Ishikawa (cell line): ENCODE measurements around the gene MYO7A.

Experiments used
- CEBPB ChIP-seq: IDR thresholded peaks from 2 replicates; pipeline ENCODE4 v1.6.1; 2012
- CREB1 ChIP-seq: IDR thresholded peaks from 2 replicates; pipeline ENCODE4 v1.6.1; 2012; ENCODE audit warnings: low read depth
- FOXM1 ChIP-seq: IDR thresholded peaks from 2 replicates; pipeline ENCODE4 v1.6.1; 2012; ENCODE audit warnings: low read depth, borderline replicate concordance
- RAD21 ChIP-seq: IDR thresholded peaks from 2 replicates; pipeline ENCODE4 v1.6.1; 2012; ENCODE audit warnings: low read depth
- TCF12 ChIP-seq: IDR thresholded peaks from 2 replicates; pipeline ENCODE4 v1.6.1; 2012; ENCODE audit warnings: low read depth
- ZBTB7A ChIP-seq: IDR thresholded peaks from 2 replicates; pipeline ENCODE4 v1.6.1; 2012; ENCODE audit warnings: low read depth
- TF ChIP-seq, protein P1 (sequence below): IDR thresholded peaks from 2 replicates; pipeline ENCODE4 v1.6.1; 2012
- TF ChIP-seq, protein P2 (sequence below): IDR thresholded peaks from 2 replicates; pipeline ENCODE4 v1.6.1; 2012
- TF ChIP-seq, protein P3 (sequence below): IDR thresholded peaks from 2 replicates; pipeline ENCODE4 v1.6.1; 2012; ENCODE audit warnings: low read depth, mild to moderate bottlenecking

DNA sequence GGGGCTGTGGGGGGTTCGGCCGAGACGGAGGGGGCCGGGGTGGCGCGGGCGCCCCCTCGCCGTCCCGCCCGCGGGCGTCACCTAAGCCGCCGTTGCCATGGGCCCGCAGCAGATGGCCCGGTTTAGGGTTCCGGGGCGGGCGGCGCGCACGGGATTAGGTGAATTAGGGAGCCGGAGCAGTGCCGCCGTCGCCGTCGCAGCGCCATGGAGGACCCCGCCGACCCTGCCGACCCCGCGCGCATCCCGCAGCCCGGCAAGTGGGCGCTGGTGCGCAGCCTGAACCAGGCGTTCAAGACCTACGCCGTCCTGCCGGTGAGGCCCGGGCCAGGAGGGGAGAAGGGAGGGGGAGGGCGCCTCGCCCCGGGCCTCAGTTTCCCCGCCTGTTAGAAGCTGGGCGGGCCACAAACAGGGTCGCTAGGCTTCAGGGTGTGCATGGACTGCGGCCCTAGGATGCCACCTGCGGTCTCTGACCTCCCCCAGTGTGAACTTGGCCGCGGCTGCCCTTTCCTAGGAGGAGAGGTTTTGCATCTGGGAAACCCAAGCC, 10.1 kb downstream of the MYO7A start:
- TF ChIP-seq, protein P1, sequence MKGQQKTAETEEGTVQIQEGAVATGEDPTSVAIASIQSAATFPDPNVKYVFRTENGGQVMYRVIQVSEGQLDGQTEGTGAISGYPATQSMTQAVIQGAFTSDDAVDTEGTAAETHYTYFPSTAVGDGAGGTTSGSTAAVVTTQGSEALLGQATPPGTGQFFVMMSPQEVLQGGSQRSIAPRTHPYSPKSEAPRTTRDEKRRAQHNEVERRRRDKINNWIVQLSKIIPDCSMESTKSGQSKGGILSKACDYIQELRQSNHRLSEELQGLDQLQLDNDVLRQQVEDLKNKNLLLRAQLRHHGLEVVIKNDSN: no peak
- TF ChIP-seq TCF12 (no peak), FOXM1 (no peak), CEBPB (no peak), ZBTB7A (no peak), CREB1 (no peak), RAD21 (no peak)
- TF ChIP-seq, protein P2, sequence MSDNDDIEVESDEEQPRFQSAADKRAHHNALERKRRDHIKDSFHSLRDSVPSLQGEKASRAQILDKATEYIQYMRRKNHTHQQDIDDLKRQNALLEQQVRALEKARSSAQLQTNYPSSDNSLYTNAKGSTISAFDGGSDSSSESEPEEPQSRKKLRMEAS: no peak
- TF ChIP-seq, protein P3, sequence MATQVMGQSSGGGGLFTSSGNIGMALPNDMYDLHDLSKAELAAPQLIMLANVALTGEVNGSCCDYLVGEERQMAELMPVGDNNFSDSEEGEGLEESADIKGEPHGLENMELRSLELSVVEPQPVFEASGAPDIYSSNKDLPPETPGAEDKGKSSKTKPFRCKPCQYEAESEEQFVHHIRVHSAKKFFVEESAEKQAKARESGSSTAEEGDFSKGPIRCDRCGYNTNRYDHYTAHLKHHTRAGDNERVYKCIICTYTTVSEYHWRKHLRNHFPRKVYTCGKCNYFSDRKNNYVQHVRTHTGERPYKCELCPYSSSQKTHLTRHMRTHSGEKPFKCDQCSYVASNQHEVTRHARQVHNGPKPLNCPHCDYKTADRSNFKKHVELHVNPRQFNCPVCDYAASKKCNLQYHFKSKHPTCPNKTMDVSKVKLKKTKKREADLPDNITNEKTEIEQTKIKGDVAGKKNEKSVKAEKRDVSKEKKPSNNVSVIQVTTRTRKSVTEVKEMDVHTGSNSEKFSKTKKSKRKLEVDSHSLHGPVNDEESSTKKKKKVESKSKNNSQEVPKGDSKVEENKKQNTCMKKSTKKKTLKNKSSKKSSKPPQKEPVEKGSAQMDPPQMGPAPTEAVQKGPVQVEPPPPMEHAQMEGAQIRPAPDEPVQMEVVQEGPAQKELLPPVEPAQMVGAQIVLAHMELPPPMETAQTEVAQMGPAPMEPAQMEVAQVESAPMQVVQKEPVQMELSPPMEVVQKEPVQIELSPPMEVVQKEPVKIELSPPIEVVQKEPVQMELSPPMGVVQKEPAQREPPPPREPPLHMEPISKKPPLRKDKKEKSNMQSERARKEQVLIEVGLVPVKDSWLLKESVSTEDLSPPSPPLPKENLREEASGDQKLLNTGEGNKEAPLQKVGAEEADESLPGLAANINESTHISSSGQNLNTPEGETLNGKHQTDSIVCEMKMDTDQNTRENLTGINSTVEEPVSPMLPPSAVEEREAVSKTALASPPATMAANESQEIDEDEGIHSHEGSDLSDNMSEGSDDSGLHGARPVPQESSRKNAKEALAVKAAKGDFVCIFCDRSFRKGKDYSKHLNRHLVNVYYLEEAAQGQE: no peak
